Measurements from ENCODE around the gene SFXN5. TPM values are rescaled to one million over a fixed set of nuclear protein-coding genes. Genes with fewer than 3 reads are reported as not detected.

SFXN5 gene
- total RNA-seq, 2 donors from 2014 or later: 12.8 to 23.2 TPM

GRCh38 chr2:72943540-72944395 is 127.7 kb downstream of the SFXN5 start:
- Histone ChIP-seq H3K36me3 (no peaks in the 10 kb centered on the region), H3K27me3 (replicated peaks; ENCODE audit: insufficient read depth) (no peaks in the 10 kb centered on the region), H3K9me3 (no peaks in the 10 kb centered on the region), H3K4me1 (replicated peaks) (no peaks in the 10 kb centered on the region), H3K4me3 (no peak overlapping the region), H3K27ac (no peak overlapping the region)
- TF ChIP-seq POLR2A (IDR thresholded peaks at IDR 0.05): no peak
- DNase-seq (ENCODE audit: low spot score): no peak
- WGBS: 94% methylated on average over 7 of the region's 7 CpGs
- intact Hi-C loops (cut with DNase I): no loop called here

GRCh38 chr2:72942881-72943418 is 128.6 kb downstream of the SFXN5 start:
- WGBS: 92% methylated on average over 8 of the region's 8 CpGs
- TF ChIP-seq POLR2A (IDR thresholded peaks at IDR 0.05) (no peak), CTCF (IDR thresholded peaks at IDR 0.05) (no peak), POLR2AphosphoS5 (IDR thresholded peaks at IDR 0.05) (no peak)
- Histone ChIP-seq H3K36me3 (no peaks in the 10 kb centered on the region), H3K4me3 (no peak overlapping the region), H3K27me3 (replicated peaks; ENCODE audit: insufficient read depth) (no peaks in the 10 kb centered on the region), H3K27ac (no peak overlapping the region), H3K4me1 (replicated peaks) (no peaks in the 10 kb centered on the region), H3K9me3 (no peaks in the 10 kb centered on the region)
- DNase-seq (ENCODE audit: low spot score): no peak
- intact Hi-C loops (cut with DNase I): no loop called here

GRCh38 chr2:72942293-72942692 is 129.2 kb downstream of the SFXN5 start:
- no peaks in the 10 kb centered on the region for H3K27me3 ChIP-seq (replicated peaks; ENCODE audit: insufficient read depth)
- intact Hi-C loops (cut with DNase I): no loop called here
- no peaks in the 10 kb centered on the region for H3K4me1 ChIP-seq (replicated peaks)
- DNase-seq (ENCODE audit: low spot score): no peak
- no peak overlapping the region for H3K27ac ChIP-seq
- 91% methylated on average over 8 of the region's 8 CpGs for WGBS
- TF ChIP-seq CTCF (IDR thresholded peaks at IDR 0.05) (no peak), POLR2A (IDR thresholded peaks at IDR 0.05) (no peak), POLR2AphosphoS5 (IDR thresholded peaks at IDR 0.05) (no peak)
- H3K9me3 ChIP-seq: no peaks in the 10 kb centered on the region
- no peak overlapping the region for H3K4me3 ChIP-seq
- H3K36me3 ChIP-seq: no peaks in the 10 kb centered on the region

- no peaks in the 10 kb centered on the region for H3K4me1 ChIP-seq (replicated peaks)
- TF ChIP-seq POLR2AphosphoS5 (IDR thresholded peaks at IDR 0.05): no peak
- no peaks in the 10 kb centered on the region for H3K36me3 ChIP-seq
- no peak overlapping the region for H3K4me3 ChIP-seq
- no peak overlapping the region for H3K27ac ChIP-seq
- no peak for DNase-seq (ENCODE audit: low spot score)
- 73% methylated on average over 6 of the region's 6 CpGs for WGBS
- intact Hi-C loops (cut with DNase I): no loop called here
- H3K9me3 ChIP-seq: no peaks in the 10 kb centered on the region
- no peaks in the 10 kb centered on the region for H3K27me3 ChIP-seq (replicated peaks; ENCODE audit: insufficient read depth)
Observed at GRCh38 chr2:72940786-72941185, 130.7 kb downstream of the SFXN5 start.

- H3K27ac ChIP-seq: no peak overlapping the region
- intact Hi-C loops (cut with DNase I): no loop called here
Observed at GRCh38 chr2:72940361-72940760, 131.2 kb downstream of the SFXN5 start.

More at GRCh38 chr2:72940361-72940760, 131.2 kb downstream of the SFXN5 start:
- no peak for TF ChIP-seq POLR2A (IDR thresholded peaks at IDR 0.05)
- TF ChIP-seq POLR2AphosphoS5 (IDR thresholded peaks at IDR 0.05): no peak
- no peak for TF ChIP-seq CTCF (IDR thresholded peaks at IDR 0.05)
- no peaks in the 10 kb centered on the region for H3K9me3 ChIP-seq
- no peaks in the 10 kb centered on the region for H3K4me1 ChIP-seq (replicated peaks)
- no peak for DNase-seq (ENCODE audit: low spot score)
- no peak overlapping the region for H3K4me3 ChIP-seq
- no peaks in the 10 kb centered on the region for H3K27me3 ChIP-seq (replicated peaks; ENCODE audit: insufficient read depth)
- WGBS: 80% methylated on average over 6 of the region's 6 CpGs
- no peaks in the 10 kb centered on the region for H3K36me3 ChIP-seq

Data from prostate gland (tissue), 2 donors.